ENCODE data around the gene MYO18B.

- no peak for TF ChIP-seq EP300 (IDR thresholded peaks at IDR 0.05)
- no peak for TF ChIP-seq POLR2A (IDR thresholded peaks at IDR 0.05)
These were observed 169.4 kb downstream of the MYO18B start for GRCh38 chr22:25911243-25911972.

All from ovary (tissue), 1 donor.